Measurements from ENCODE around the gene PCSK7.
A peak's percentile ranks its signal among the peaks of the same experiment; 100 is the strongest.

DNA sequence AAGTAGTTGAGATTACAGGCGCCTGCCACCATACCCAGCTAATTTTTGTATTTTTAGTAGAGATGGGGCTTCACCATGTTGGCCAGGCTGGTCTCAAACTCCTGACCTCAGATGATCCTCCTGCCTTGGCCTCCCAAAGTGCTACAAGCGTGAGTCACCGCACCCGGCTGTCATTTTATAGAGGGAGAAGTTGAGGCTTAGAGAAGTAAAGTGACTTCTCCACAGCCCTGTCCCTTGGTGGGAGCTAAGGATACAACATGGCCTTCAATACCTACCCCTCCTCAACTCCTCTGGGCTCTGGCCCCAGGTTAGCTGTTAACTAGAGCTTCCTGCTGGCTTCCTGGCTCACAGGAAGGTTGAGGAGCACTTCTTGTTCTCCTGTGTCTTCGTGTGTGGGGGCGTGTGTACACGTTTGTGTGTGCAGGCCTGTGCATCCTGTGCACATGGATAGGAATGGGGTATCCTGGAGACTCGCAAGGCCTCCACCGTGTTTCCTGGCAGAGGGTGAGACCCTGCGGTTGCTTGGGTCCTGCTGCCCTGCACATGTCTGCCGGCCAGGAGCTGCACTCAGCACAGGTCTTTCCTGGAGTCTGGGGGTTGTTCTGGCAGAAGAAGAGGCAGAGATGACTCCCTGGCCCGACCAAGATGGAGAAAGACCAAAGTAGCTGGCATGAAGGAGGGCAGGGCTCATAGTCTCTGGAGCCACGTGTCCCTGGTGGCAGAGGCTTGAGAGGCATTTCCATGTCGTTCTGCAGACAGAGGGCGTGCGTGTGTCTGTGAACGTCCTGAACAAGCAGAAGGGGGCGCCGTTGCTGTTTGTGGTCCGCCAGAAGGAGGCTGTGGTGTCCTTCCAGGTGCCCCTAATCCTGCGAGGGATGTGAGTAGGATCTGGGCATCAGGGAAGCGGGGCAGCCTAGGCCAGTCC, 51.0 kb downstream of the PCSK7 start:
- TF ChIP-seq, protein P1, sequence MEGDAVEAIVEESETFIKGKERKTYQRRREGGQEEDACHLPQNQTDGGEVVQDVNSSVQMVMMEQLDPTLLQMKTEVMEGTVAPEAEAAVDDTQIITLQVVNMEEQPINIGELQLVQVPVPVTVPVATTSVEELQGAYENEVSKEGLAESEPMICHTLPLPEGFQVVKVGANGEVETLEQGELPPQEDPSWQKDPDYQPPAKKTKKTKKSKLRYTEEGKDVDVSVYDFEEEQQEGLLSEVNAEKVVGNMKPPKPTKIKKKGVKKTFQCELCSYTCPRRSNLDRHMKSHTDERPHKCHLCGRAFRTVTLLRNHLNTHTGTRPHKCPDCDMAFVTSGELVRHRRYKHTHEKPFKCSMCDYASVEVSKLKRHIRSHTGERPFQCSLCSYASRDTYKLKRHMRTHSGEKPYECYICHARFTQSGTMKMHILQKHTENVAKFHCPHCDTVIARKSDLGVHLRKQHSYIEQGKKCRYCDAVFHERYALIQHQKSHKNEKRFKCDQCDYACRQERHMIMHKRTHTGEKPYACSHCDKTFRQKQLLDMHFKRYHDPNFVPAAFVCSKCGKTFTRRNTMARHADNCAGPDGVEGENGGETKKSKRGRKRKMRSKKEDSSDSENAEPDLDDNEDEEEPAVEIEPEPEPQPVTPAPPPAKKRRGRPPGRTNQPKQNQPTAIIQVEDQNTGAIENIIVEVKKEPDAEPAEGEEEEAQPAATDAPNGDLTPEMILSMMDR (IDR thresholded peaks at IDR 0.05) = peak; percentile 30 to 92 (median 78)
- no peak for TF ChIP-seq POLR2A (IDR thresholded peaks at IDR 0.05)
